A549 treated with DMSO at 1 μM for 4 hours (cell line): ENCODE measurements around the gene ITIH6. TPM values are rescaled to one million over a fixed set of nuclear protein-coding genes. Genes with fewer than 3 reads are reported as not detected.

Experiments used
- total RNA-seq: library from RNA; stranded (reverse); fragments of 200-300 nt; extraction: Qiagen RNA extraction; gene quantifications from 5 replicates; pipeline ENCODE4 v1.2.3, GENCODE V29; 2022; ENCODE audit warnings: low read depth

ITIH6 gene, protein sequence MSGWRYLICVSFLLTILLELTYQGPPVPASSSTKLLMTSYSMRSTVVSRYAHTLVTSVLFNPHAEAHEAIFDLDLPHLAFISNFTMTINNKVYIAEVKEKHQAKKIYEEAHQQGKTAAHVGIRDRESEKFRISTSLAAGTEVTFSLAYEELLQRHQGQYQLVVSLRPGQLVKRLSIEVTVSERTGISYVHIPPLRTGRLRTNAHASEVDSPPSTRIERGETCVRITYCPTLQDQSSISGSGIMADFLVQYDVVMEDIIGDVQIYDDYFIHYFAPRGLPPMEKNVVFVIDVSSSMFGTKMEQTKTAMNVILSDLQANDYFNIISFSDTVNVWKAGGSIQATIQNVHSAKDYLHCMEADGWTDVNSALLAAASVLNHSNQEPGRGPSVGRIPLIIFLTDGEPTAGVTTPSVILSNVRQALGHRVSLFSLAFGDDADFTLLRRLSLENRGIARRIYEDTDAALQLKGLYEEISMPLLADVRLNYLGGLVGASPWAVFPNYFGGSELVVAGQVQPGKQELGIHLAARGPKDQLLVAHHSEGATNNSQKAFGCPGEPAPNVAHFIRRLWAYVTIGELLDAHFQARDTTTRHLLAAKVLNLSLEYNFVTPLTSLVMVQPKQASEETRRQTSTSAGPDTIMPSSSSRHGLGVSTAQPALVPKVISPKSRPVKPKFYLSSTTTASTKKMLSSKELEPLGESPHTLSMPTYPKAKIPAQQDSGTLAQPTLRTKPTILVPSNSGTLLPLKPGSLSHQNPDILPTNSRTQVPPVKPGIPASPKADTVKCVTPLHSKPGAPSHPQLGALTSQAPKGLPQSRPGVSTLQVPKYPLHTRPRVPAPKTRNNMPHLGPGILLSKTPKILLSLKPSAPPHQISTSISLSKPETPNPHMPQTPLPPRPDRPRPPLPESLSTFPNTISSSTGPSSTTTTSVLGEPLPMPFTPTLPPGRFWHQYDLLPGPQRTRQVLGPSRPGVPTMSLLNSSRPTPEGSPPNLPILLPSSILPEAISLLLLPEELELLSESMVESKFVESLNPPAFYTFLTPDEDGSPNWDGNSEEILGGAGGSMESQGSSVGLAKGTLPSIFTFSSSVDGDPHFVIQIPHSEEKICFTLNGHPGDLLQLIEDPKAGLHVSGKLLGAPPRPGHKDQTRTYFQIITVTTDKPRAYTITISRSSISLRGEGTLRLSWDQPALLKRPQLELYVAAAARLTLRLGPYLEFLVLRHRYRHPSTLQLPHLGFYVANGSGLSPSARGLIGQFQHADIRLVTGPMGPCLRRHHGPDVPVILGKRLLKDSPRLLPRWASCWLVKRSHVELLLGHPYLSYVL
- total RNA-seq: not detected in 5 replicates

DNA sequence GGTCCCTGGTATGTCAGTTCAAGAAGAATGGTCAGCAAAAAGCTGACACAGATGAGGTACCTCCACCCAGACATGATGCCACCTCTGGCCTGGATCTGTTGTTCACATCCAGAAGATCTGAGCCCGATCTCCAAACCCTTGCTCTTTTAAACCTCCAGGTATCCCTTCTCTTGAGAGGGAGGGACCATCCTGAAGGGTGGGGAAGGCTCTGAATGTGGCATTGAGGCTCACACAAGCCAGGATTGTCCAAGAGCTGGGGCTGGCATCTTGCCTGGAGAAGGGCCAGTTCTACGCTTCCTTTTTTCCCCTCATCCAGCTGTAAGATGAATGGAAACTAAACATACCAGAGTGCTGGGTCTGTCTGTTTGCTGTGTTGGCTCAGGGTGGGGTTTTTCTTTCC is at the start of gene ITIH6:
Gene ITIH6, minus strand, starts transcription at position 119 of the 400 bp plus-strand sequence. Its CDS starts 45 bp downstream, at position 74.

DNA sequence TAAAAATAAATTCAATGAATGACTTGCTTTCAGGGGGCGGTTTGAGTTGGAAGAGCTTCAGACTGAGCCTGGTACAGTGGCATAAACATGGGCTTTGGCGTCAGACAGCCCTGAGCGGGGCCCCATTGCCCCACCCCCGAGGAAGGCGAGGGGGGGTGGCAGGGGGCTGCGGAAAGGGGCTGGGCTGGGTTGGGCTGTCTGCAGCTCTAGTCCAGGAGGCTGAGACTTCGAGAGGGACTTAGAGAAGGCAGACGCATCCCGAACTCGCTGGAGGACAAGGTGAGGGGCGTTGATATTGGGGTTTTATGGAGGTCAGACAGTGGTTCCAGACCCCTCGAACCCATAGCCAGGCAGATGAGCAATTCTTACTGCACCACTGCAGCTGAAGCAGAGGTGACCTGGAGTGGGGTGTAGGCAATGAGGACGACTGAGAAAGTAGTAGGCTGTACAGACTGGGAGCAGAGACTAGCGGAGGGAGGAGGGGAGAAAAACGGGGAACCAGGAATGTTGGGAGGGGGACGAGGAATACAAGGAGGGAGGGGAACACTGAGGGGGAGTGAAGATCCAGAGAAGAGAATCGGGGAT is 9.6 kb upstream of the ITIH6 start, which contains the start of gene MAGED2:
Gene MAGED2, plus strand, starts transcription at position 222 of the 585 bp plus-strand sequence. CDS start 1,587 bp downstream, outside the sequence.

Other genes starting within 250 kb of the ITIH6 start
- gene MAGED2, start 9.5 kb upstream of the ITIH6 start, total RNA-seq: 72.5 to 90.7 TPM (median 81.1 TPM) in 5 replicates
- gene TRO, start 122.6 kb upstream of the ITIH6 start, total RNA-seq: 0.47 to 0.88 TPM (median 0.64 TPM) in 5 replicates
- gene PFKFB1, start 195.9 kb upstream of the ITIH6 start, total RNA-seq: 0.06 to 0.11 TPM (median 0.09 TPM) in 3 of 5 replicates, not detected in the others
- gene APEX2, start 202.1 kb upstream of the ITIH6 start, total RNA-seq: 31.8 to 38.4 TPM (median 33.5 TPM) in 5 replicates
- gene ALAS2, start 232.7 kb upstream of the ITIH6 start, total RNA-seq: not detected in 5 replicates